ENCODE data around the gene PAK4.

The PAK4 gene

DNA sequence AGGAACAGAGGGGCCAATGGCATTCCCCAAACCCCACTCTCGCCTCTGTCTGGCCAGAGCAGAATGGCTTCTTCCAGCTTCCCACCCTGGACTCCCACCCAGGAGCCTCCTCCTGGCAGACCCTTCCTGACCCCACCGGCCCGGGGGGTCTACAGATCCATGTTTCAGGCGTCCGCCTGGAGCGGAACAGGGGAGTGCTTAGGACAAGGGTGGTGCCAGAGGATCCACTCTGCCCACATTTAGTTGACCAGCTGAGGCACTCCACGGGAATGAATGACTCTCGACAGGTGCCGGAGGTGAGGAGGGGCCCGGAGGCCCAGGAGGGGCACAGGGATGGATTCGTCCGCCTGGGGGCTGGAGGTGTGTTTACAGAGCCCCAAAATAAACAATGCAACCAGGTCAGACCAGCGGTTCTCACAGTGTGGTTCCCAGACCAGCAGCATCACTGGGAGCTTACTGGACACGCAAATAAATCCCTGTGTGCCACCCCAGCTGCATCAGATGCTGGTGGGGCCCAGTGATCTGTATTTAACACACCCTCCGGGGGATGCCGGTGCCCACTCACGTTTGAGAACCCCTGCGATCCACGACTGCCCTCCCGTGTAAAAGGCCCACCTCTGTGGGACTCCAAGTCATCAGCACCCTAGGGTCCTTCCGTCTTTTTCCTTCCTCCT, 56.1 kb downstream of the PAK4 start:
- no peak for DNase-seq

DNA sequence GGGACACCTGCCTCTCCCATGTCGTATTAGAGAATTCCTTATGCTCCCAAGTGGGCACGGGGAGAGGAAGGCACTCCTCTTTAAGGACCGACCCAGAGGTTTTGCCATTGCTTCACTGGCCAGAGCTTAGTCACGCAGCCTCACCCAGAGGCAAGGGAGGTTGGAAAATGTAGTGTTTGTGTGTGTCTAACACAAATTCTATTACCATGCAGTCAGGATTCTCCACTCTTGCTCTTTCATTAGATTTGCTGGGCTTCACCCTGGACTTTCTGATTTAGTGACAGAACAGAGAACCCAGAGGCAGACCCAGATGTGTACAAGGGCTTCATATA, 56.6 kb downstream of the PAK4 start:
- DNase-seq = no peak

DNA sequence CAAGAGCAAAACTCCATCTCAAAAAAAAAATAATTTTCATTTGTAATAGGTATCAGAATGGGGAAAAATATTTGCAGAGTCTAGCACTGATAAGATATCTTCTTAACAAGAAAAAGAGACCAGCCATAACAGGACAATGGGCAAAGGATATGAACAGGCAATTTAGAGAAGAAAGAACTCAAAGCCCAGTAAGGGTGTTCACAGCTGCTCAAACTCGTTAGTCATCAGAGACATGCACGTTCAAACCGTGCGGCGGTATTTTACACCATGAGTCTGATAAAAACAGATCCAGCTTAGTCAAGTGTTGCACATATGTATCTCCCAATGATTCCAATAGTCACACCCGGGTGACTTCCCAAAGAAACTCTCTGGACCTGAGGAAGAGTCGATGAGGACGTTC, 57.5 kb downstream of the PAK4 start:
- no peak for DNase-seq

DNA sequence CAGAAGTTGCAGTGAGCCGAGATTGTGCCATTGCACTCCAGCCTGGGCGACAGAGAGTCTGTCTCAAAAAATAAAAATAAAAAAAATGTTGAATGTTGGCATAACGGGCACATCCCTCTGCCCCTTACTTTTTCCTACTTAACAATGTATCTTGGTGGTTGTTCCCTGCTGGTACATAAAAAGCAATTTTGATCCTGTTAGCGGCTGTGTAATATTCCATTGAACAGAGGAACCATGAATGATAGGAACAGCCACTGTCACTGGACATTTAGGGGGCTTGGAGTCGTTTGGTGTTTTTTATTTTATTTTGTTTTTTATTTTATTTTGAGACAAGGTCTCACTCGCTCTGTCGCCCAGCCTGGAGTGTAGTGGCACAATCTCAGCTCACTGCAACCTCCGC, 60.8 kb downstream of the PAK4 start:
- DNase-seq = no peak

DNA sequence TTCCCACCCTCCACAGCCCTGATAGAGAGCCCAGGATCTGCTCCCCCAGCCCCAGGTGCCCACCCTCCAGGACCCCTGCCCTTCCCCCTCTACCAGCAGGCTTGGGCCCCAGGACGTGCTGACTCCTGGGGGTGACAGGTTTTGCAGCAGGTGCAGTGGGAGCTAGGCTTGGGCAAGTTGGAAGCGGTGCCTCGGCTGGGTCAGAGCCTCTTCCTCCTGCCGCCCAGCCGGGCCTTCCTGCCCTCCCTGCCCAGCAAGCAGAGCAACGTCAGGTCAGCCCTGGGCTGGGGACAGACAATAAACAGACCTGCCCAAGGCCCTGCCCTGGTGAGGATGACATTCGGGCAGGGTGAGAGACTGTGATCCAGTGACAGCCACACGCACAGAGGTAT, 62.0 kb downstream of the PAK4 start:
- DNase-seq = no peak

DNA sequence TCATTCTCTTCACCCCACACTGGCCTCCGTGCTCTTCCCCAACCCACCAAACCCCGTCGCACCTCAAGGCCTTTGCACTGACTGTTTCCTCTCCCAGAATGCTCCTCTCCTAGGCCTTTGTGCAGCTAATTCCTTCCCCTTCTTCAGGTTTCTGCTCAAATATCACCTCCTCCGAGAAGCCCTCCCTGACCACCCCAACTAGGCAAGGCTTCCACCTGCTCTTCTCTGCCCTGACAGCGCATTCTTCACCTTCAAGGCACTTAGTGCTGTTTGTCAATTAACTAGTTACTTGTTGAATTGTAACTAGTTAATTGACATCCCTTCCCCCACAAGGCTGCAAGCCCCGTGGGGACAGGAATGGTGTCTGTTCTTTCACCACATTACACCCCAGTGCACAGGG, 63.4 kb downstream of the PAK4 start:
- DNase-seq = no peak

DNA sequence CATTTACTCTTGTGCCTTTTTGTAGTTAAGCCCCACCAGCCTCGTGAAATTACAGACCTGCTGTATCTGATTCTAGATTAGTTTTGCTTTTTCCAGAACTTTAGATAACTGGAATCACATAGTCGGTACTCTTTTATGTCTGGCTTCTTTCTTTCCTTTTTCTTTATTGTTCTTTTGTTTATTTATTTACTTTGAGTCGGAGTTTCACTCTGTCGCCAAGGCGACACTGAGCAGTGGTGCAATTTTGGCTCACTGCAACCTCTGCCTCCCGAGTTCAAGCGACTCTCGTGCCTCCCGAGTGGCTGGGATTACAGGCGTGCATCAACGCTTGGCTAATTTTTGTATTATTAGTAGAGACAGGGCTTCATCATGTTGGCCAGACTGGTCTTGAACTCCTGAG, 65.2 kb downstream of the PAK4 start:
- DNase-seq = no peak

DNA sequence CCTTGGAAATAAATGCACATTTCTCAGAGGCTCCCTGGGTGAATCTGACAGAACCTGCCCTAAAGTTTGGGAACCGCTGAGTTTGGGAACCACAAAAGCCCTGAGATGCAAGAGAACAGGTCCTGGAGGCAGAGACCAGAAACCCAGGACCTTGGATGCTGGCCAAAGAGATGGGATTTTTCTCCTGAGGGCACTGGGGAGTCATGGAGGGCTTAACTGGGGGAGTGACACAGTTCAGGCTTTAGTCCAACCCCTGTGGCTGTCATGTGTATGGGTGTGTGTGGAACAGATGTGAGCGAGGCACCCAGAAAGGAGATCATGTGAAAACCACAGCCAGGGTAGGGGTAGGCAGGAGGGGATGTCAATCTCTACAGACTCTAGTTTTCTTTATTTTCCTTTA, 67.3 kb downstream of the PAK4 start:
- no peak for DNase-seq

DNA sequence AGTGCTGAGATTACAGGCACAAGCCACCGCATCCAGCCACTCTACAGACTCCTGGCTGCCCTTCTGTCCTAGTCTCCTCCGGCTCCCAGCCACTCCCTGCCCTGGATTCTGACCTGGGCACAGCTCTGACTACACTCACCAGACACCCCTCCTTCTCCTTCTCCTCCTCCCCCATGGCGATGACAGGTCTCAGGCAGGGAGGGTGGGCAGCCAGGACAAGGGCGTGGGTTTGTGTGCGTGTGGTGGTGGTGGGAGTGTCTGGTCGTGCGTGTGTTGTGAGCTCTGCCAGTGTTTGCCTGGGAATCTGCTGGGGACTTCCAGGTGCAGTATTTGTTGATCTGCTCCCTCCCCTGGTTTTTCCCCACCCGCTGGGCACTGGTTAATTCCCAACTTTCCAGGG, 68.2 kb downstream of the PAK4 start:
- DNase-seq = no peak

DNA sequence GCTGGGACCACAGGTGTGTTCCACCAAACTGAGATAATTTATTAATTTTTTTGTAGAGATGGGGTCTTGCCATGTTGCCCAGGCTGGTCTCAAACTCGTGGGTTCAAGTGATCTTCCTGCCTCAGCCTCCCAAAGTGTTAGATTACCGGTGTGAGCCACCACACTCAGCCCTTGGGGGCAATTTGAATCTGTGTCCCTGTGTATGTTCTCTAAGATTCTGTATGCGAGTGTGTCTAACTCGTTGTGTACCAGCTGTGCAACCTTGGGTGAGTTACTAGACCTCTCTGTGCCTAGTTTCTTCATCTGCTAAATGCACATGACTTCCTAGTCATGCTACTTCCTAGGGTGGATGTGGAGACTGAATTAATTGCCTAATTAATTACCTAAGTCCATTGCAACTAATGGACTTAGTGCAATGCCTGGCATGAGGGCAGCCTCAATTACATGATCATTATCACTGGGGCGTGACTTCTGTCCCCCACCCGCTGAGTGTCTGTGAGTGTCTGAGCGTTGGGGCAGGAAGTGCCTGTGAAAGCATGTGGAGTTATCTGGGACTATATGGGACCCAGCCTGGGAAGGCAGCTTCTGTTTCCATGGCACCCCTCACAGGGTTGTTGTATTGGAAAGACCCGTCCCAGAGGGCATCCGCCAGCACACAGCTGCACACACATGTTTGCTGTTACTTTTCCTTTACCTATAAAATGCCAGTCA, 69.4 kb downstream of the PAK4 start:
- DNase-seq = no peak

DNA sequence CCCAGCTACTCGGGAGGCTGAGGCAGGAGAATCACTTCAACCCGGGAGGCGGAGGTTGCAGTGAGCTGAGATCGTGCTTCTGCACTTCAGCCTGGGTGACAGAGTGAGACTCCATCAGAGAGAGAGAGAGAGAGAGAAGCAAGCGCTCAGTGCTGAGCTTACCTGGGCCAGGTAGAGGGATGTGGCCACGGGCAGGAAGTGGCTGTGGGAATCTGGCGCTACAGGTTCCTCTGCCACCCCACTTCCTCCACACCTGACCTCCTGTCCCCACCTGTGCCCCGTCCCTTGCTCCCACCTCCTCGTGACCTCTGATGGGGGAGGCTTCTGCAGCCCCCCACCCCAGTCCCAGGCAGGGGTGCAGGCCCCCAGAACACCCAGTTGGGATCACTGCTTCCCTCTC, 70.2 kb downstream of the PAK4 start:
- DNase-seq = no peak

DNA sequence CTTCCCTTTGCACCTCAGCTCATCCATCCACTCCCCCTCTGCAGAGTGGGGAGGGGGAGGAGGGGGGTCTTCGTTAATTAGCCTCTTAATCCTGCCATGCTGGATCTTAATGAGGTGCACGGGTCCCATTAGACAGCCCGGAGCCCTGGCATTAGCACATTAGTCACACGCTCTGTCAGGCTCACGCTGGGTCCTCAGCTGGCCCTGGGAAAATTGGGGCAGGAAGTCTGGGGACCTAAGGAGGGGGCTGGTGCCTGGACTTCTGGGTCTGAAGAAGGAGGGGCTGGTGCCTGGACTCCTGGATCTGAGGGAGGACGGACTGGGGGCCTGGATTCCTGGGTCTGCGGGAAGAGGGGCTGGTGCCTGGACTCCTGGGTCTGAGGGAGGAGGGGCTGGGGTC, 70.7 kb downstream of the PAK4 start:
- no peak for DNase-seq

DNA sequence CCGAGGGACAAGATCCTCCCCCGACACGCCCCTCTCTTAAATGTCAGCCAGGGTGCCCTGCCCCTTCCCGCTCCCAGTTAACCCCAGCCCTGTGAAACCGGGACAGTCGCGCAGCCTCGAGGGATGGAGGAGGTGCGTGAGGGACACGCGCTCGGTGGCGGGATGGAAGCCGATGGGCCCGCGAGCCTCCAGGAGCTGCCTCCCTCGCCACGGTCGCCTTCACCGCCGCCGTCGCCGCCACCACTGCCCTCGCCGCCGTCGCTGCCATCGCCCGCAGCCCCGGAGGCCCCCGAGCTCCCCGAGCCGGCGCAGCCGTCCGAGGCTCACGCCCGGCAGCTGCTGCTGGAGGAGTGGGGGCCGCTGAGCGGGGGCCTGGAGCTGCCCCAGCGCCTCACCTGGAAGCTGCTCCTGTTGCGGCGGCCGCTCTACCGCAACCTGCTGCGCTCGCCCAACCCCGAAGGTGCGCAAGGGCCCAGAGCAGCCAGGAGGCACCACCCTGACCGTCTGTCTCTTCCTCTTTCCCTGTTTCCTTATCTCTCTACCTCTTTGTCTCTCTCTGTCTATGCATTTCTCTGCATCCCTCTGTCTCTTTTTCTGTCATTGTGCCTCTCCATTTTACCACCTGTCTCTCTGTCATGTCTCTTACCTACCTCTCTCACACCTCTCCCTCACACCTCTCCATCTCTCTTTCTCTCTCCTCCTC, 71.4 kb downstream of the PAK4 start, which contains the start of gene NCCRP1:
Gene NCCRP1 (plus strand): TSS at position 105 of the 703 bp plus-strand sequence. CDS start 19 bp downstream, at position 124.
- DNase-seq = no peak

DNA sequence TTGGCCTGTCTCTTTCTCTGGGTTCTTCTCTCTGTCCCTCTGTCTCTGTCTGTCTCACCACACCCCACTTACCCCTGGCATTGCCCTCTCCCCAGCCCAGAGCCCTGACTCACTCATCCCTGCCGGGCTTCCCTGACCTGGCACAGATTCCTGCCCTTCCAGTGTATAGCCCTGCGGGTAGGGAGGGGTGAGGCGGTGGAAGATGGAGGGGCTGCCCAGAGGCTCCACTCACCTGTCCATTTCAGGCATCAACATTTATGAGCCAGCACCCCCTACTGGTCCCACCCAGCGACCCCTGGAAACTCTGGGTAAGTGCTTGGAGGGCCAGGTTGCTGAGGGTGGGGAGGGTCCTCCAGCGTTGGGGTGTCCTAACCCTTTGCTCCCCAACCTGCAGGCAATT, 72.2 kb downstream of the PAK4 start:
- no peak for DNase-seq

DNA sequence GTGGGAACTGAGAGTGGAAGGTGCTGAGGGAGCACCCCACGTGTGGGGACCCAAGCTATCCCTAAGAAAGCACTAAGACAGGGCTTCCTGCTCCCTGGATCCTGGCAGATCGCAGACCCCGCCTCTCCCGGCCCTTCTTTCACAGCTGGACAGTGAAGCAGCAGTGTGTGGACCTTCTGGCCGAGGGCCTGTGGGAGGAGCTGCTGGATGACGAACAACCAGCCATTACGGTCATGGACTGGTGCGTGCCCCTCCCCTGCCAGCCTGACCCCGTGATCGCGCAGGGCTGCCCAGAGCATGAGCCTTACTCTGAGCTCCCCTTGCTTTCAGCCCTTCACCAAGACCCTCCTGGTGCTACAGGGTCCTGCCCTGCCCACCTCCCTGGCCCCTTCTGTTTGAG, 73.4 kb downstream of the PAK4 start:
- DNase-seq = no peak

DNA sequence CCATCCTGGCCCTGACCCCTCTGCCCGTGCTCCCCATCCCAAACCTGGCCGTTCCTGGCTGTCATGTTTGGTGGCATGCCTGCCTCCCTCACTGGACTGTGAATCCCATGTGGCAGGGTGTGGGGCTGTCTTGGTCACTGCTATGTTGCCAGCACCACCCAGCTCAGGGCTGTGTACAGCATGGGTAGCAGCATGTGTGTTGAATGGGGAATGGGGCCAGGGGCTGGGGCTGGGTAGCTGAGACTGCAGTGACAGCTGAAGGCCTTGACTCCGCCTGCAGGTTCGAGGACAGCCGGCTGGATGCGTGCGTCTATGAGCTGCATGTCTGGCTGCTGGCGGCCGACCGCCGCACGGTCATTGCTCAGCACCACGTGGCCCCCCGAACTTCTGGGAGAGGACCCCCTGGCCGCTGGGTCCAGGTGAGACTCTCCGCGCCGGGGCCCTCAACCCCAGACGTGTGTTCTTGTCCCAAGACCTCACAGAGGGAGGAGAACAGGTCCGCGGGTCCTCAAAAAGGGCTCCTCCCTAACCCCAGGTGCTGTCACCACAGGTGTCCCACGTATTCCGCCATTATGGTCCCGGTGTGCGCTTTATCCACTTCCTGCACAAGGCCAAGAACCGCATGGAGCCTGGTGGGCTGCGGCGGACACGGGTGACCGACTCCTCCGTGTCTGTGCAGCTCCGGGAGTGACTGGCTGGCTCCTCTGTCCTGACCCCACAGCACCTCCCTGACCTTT, 74.6 kb downstream of the PAK4 start:
- no peak for DNase-seq

DNA sequence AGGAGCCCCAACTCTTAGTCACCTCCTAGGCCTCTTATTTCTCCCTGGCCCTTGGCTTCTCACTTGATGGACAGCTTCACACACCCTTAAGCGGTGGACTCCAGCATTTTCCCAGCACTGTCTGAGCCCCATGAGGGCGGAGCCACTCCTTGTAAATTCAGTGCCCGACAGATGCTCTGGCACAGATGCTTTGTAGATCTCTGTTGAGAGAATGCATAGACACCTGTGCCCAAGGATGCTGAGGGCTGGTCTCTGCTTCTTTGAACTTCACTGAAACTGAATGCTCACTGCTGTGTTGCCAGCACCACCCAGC, 75.2 kb downstream of the PAK4 start:
- DNase-seq = no peak

DNA sequence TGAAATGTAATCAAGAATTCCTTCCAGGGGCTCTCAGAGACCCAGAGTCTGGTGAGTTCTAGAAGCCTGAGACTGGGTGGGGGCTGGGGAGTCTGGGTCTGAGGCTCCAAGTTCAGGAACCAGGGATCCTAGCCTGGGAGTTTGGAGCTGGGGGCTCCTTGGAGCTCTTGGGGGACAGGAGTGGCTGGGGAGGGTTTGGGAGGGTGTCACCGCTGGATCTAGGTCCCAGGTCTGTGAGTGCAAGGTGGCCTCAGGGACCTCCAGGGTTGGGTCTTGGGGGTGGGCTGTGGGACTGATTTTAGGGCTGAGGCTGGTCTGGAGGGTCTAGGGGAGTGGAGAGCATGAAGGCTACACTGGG, 77.4 kb downstream of the PAK4 start:
- no peak for DNase-seq

DNA sequence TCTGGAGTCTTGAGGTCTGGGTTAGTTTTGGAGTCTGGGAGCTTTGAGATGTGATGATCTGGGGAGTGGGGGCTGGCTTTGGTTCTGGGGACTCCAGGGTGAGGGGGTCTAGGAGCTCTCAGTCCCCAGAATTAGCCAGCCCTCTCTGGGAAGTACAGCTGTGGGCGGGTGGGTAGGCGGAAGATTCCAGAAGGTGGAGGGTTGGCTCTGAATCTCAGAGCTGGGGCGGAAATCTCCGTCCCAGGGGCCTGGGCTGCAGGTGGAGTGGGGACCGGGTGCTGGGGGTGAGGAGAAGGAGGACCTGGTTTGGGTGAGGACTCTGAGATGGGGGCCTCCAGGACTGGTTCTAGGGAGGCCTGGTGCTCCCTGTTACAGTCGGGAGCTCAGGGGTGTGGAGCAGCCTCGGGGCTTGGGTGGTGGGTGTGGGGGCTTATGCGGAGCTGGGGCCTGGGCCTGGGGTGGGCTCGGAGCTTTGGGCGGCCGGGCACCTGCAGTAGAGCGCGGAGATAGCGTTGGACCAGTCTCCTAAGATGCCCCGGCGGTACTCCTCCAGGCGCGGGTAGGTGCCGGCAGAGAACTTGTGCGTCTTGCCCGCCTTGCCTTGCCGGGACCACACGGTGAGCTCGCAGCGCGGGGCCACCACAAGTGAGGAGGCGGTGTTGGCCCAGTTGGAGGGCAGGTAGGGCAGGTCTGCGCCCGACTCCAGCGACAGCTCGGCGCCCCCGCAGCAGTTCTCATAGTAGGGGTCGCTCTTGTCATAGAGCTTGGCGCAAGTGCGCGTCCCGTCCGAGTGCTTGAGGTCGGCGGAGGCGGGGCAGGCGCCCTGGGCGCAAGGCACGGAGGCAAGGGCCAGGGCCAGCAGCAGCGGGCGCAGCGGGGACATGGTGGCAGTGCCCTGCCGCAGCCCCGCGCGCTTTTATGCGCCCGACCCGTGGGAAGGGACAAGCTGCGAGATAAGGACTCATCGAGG, 78.1 kb downstream of the PAK4 start, which contains the start of gene SYCN:
Gene SYCN (minus strand): TSS at position 892 of the 970 bp plus-strand sequence. CDS start 9 bp downstream, at position 883.
- DNase-seq = no peak

DNA sequence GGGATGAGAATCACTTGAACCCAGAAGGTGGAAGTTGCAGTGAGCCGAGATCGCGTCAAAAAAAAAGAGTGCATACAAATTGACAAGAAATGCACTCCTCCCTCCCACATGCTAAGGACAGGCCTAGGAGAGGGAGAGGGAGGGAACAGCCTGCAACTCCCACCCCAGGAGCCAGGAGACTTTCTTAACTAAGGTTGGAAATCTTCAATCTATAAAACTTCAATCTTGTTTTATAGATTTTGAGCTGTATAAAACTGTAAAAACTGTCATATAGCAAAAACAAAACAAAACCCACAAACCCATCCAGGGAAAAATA, 79.8 kb downstream of the PAK4 start:
- no peak for DNase-seq

DNA sequence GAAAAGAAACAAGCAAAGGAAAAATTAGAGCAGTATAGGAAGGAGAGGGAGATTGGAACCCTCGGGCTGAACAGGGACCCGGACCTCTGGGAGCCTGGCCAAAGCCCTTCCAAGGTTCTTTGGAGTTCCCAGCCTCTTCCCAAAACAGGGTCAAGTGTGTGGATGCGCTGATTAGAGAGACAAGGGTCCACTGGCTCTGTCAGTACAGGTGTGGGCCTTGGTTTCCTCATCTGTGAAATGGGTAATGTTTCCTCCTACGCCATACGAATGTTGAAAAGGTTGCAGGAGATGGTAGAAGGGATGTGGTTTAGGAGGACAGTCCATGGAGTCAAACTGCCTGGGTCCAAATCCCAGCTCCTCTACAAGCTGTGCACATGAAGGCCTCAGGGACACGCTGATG, 80.5 kb downstream of the PAK4 start:
- no peak for DNase-seq

DNA sequence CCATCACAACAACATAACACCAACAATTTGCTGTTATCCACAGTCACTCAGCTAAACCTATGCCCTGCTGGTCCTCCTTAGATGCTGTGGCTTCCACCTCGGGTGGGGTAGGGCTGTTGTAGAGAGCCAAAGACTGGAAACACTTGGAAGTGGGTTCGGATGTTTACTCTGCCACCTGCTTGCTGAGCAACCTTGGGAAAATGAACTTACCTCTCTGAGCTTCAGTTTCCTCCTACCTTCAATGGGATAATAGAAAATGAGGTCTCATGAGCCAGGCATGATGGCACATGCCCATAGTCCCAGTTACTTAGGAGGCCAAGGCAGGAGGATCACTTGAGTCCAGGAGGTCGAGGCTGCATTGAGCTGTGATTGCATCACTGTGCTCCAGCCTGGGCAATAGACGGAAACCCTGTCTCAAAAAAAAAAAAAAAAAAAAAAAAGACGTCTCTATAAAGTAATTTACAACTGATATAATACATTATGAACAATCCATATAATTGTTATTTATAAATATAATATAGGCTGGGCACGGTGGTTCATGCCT, 81.8 kb downstream of the PAK4 start:
- no peak for DNase-seq

Measured in activated CD4-positive, alpha-beta T cell treated with anti-CD3 and anti-CD28 coated beads for 48 hours (primary cell).